Adrenal gland (tissue), 12 donors: ENCODE measurements around the gene SOX8. TPM values are rescaled to one million over a fixed set of nuclear protein-coding genes. Genes with fewer than 3 reads are reported as not detected.

Experiments used
- DNase-seq, 7 donors: peaks; one replicate each; pipeline ENCODE4 v3.0.0-alpha.2; 2019 to 2020
- H3K27ac ChIP-seq, 5 donors: fragments of 200-600 bp; sonication (generic) in 4 of 5; 1 replicate in 3 of 5; 2 replicates in 2 of 5; pipeline versions ENCODE4 v1.5.1 to v1.8.0; 2016 to 2020; ENCODE audit warnings: mild to moderate bottlenecking in 1 of 5
- H3K27me3 ChIP-seq: fragments of 200-600 bp; 2 replicates; pipeline ENCODE4 v1.8.0; 2021
- H3K36me3 ChIP-seq, 2 donors: fragments of 200-600 bp; replicated peaks in 1 of 2; 1 replicate in 1 of 2; 2 replicates in 1 of 2; pipeline versions ENCODE4 v1.5.1 to v1.8.0; 2018 to 2022
- H3K4me1 ChIP-seq, 2 donors: fragments of 200-600 bp; replicated peaks in 1 of 2; 1 replicate in 1 of 2; 2 replicates in 1 of 2; pipeline versions ENCODE4 v1.5.1 to v1.8.0; 2018 to 2021
- H3K4me3 ChIP-seq, 4 donors: fragments of 200-600 bp; sonication (generic) in 3 of 4; one replicate each; pipeline ENCODE4 v1.5.1; 2016 to 2018
- H3K9me3 ChIP-seq, 3 donors: fragments of 200-600 bp; sonication (generic) in 1 of 3; replicated peaks in 1 of 3; 1 replicate in 2 of 3; 2 replicates in 1 of 3; pipeline versions ENCODE4 v1.5.1 to v1.8.0; 2016 to 2021
- POLR2A ChIP-seq, 2 donors: fragments of 450-650 bp; IDR thresholded peaks; one replicate each; pipeline ENCODE4 v1.6.1; 2017; ENCODE audit warnings: antibody characterized with exemption in 2 of 2, mild to moderate bottlenecking in 2 of 2, moderate library complexity in 1 of 2
- WGBS, 4 donors: extraction: QIAGEN DNeasy Blood & Tissue Kit in 2 of 4; methylation state at CpG; one replicate each; pipeline versions ENCODE4 v1.1.5 to v1.1.7; 2013 to 2017; 5-methylcytosine and 5-hydroxymethylcytosine counted together
- intact Hi-C, 2 donors: fragments of 100-400 bp; cut with DNase I; formaldehyde crosslinking; loops; one replicate each; pipeline versions ENCODE4 v1.14.1 to v1.15.0; 2022 to 2023
- polyA plus RNA-seq, 3 donors: library from polyadenylated mRNA; stranded (reverse); fragments of 200-250 nt in 2 of 3; fragments of 350-450 nt in 1 of 3; fragmentation: Illumina TruSeq in 1 of 3; extraction: RNeasy Lipid Tissue Mini Kit (QIAGEN cat#74804) in 1 of 3; gene quantifications; one replicate each; pipeline ENCODE4 v1.2.3, GENCODE V29; 2013 to 2014
- total RNA-seq, 9 donors: library from RNA; depleted of rRNA in 4 of 9; stranded (reverse); fragments of >200 nt in 4 of 9; fragments of 120-200 nt in 1 of 9; fragmentation: NEBNext Ultra II Directional in 1 of 9; extraction: Animal tissue kit (Norgen Biotek cat#: 25700) in 1 of 9; gene quantifications; one replicate each; pipeline versions ENCODE4 v1.1.0 to v1.2.4, GENCODE V29; 2013 to 2023
- TF ChIP-seq, protein P1 (sequence below), 6 experiments: fragments of 450-650 bp in 4 of 6; fragments of 200-600 bp in 2 of 6; sonication (generic) in 1 of 6; IDR thresholded peaks; 1 replicate in 5 of 6; 2 replicates in 1 of 6; pipeline versions ENCODE4 v1.5.1 to v1.8.0; 2016 to 2021; ENCODE audit warnings: antibody characterized with exemption in 6 of 6, mild to moderate bottlenecking in 2 of 6, moderate library complexity in 1 of 6
- donor health status: healthy with polysubstance abuse.
- donor health status: Bipolar disorder and iron deficiency.
- donor health status: DM: yes; HTN: yes; CAD: no.
- donor health status: DM: no; HTN: no; CAD: no.
- donor health status: DM: no; HTN: no; CAD: no.
- donor health status: DM: yes; HTN: yes; CAD: no.

SOX8 gene
- total and polyA plus RNA-seq, 12 donors: 0.04 to 2.1 (median 0.69) TPM

DNA sequence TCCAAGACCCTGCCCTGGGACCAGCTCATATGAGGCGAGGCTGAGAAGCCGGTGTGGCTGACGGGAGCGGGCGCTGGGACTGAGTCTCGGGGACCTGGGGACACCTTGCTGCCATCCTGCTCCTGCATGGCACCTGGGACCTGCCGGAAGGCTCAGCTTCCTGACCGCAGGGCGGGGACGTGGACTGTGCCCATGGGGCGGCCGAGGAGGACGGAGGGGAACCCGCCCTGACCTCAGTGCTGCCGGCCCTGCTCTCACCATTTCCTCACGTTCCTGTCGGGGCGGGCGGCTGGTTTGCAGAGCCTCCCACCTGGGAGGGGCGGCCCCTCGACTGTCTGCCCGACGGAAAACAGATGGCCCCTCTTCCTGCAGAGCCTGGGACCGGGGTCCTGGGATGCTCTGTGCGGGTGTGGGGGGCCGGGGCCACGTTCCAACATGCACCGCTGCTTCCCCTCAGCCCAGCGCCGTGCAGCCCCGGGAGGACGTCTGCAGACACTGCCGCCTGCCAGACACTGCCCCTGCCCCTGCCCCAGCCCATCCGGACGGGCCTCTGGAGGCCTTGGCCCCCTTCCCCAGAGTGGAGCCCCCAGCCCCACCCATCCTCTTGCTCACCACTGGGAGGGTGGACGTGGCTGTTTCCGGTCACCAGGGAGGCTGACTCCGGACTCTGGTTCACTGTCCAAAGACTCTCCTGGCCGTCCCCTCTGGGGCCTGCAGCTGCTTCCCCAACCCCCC lies 47.1 kb downstream of the SOX8 start:
- WGBS, 4 donors: 44 to 74% (median 46%) methylated on average over 13 to 39 of the region's 39 CpGs; no CpG with 5 or more reads in 1 of the 4 donors
- TF ChIP-seq, protein P1, sequence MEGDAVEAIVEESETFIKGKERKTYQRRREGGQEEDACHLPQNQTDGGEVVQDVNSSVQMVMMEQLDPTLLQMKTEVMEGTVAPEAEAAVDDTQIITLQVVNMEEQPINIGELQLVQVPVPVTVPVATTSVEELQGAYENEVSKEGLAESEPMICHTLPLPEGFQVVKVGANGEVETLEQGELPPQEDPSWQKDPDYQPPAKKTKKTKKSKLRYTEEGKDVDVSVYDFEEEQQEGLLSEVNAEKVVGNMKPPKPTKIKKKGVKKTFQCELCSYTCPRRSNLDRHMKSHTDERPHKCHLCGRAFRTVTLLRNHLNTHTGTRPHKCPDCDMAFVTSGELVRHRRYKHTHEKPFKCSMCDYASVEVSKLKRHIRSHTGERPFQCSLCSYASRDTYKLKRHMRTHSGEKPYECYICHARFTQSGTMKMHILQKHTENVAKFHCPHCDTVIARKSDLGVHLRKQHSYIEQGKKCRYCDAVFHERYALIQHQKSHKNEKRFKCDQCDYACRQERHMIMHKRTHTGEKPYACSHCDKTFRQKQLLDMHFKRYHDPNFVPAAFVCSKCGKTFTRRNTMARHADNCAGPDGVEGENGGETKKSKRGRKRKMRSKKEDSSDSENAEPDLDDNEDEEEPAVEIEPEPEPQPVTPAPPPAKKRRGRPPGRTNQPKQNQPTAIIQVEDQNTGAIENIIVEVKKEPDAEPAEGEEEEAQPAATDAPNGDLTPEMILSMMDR (IDR thresholded peaks at IDR 0.05): no peak
- TF ChIP-seq POLR2A (IDR thresholded peaks at IDR 0.05): no peak
- intact Hi-C loops: no loop called here
- Histone ChIP-seq H3K4me1 (no peaks in the 10 kb centered on the region), H3K4me3 (no peak overlapping the region), H3K9me3 (no peaks in the 10 kb centered on the region), H3K27ac (no peak overlapping the region), H3K36me3 (no peaks in the 10 kb centered on the region), H3K27me3 (no peaks in the 10 kb centered on the region)
- DNase-seq: no peak

DNA sequence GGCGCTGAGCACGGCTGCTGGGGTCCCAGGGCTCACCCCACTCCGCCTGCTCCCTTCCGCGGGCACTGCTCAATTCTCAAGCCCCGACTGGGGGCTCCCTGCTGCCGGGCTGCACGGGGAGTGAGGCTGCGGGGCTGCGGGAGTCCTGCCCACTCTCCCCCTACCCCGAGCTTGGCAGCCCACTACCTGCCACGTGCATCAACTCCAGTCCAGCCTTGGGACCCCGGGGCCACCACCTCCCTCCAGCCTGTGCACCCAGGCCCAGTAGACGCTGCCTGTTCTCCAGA lies 47.6 kb downstream of the SOX8 start:
- DNase-seq: no peak
- H3K4me3 ChIP-seq: no peak overlapping the region
- no peaks in the 10 kb centered on the region for H3K27me3 ChIP-seq
- intact Hi-C loops: no loop called here
- no peaks in the 10 kb centered on the region for H3K9me3 ChIP-seq
- H3K4me1 ChIP-seq: no peaks in the 10 kb centered on the region
- 74 to 100% (median 76%) methylated on average over 1 to 14 of the region's 14 CpGs; no CpG with 5 or more reads in 1 of the 4 donors for WGBS, 4 donors
- no peak overlapping the region for H3K27ac ChIP-seq
- TF ChIP-seq POLR2A (IDR thresholded peaks at IDR 0.05): no peak
- TF ChIP-seq, protein P1 (IDR thresholded peaks at IDR 0.05): no peak
- H3K36me3 ChIP-seq: no peaks in the 10 kb centered on the region

DNA sequence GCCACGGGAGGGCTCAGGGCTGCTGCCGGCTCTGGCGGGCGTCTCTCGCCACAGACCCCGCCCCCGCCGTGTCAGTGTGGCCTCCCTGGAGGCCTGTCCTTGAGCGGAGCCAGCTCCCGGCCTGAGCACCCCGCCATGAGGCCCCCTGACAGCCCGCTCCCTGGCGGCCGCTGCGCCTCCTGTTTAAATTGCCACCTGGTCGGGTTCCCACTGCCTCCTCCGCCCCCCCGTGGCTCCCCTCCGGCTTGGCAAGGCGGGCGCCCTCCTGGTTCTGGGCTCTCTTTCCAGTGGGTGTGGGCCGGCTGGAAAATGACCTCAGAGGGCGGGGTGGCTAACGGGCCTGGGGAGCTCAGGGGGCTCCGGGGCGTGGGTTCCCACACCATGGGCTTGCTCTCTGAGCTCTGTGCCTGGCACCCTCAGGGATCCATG lies 48.9 kb downstream of the SOX8 start:
- Histone ChIP-seq H3K27me3 (no peaks in the 10 kb centered on the region), H3K36me3 (no peaks in the 10 kb centered on the region), H3K27ac (no peak overlapping the region), H3K9me3 (no peaks in the 10 kb centered on the region), H3K4me1 (no peaks in the 10 kb centered on the region), H3K4me3 (no peak overlapping the region)
- DNase-seq: no peak
- intact Hi-C loops: no loop called here
- no peak for TF ChIP-seq POLR2A (IDR thresholded peaks at IDR 0.05)
- TF ChIP-seq, protein P1 (IDR thresholded peaks at IDR 0.05): no peak
- WGBS, 4 donors: 29 to 51% (median 37%) methylated on average over 7 to 26 of the region's 26 CpGs; no CpG with 5 or more reads in 1 of the 4 donors

- 86 to 97% (median 95%) methylated on average over 9 to 17 of the region's 17 CpGs for WGBS, 4 donors
- DNase-seq: no peak
- Histone ChIP-seq H3K27me3 (peaks cover 2% of the 10 kb centered on the region), H3K4me3 (no peak overlapping the region), H3K9me3 (no peaks in the 10 kb centered on the region), H3K27ac (no peak overlapping the region), H3K4me1 (no peaks in the 10 kb centered on the region), H3K36me3 (no peaks in the 10 kb centered on the region)
- intact Hi-C loops: no loop called here
- no peak for TF ChIP-seq POLR2A (IDR thresholded peaks at IDR 0.05)
- TF ChIP-seq, protein P1 (IDR thresholded peaks at IDR 0.05): no peak
Observed at GRCh38 chr16:1031666-1032065, 50.1 kb downstream of the SOX8 start.
